Sigmoid colon (tissue), 4 donors: Measurements from ENCODE around the gene CCDC137.

Experiments used
- CTCF ChIP-seq, 4 experiments: fragments of 450-650 bp in 3 of 4; fragments of 200-600 bp in 1 of 4; IDR thresholded peaks; one replicate each; pipeline ENCODE4 v1.5.1; 2016 to 2019; ENCODE audit warnings: antibody characterized with exemption in 4 of 4, mild to moderate bottlenecking in 3 of 4, moderate library complexity in 2 of 4
- EP300 ChIP-seq, 4 donors: sonication (generic); formaldehyde crosslinking; IDR thresholded peaks; one replicate each; pipeline ENCODE4 v1.6.1; 2017; ENCODE audit warnings: antibody characterized with exemption in 4 of 4
- POLR2A ChIP-seq, 2 donors: fragments of 450-650 bp; IDR thresholded peaks; one replicate each; pipeline ENCODE4 v1.6.1; 2016; ENCODE audit warnings: antibody characterized with exemption in 2 of 2, mild to moderate bottlenecking in 2 of 2, moderate library complexity in 2 of 2
- POLR2AphosphoS5 ChIP-seq, 4 donors: sonication (generic); formaldehyde crosslinking; IDR thresholded peaks; one replicate each; pipeline ENCODE4 v1.6.1; 2017; ENCODE audit warnings: antibody characterized with exemption in 4 of 4

- TF ChIP-seq CTCF (IDR thresholded peaks at IDR 0.05): no peak
- no peak for TF ChIP-seq POLR2A (IDR thresholded peaks at IDR 0.05)
- no peak for TF ChIP-seq EP300 (IDR thresholded peaks at IDR 0.05)
- no peak for TF ChIP-seq POLR2AphosphoS5 (IDR thresholded peaks at IDR 0.05)
Observed at GRCh38 chr17:81697261-81698044, 30.9 kb downstream of the CCDC137 start.
